Mesothelial cell of epicardium (in vitro differentiated cells): ENCODE measurements around the gene PAWR. TPM values are rescaled to one million over a fixed set of nuclear protein-coding genes. Genes with fewer than 3 reads are reported as not detected.
"Not testable (repeated sequence)": the region's sequence is repeated elsewhere in the genome, so short reads cannot be mapped to it uniquely, and the experiment has no call there.

Experiments used
- DNase-seq, 2 experiments: peaks; one replicate each; pipeline ENCODE4 v3.0.0; 2021; ENCODE audit warnings: low spot score in 2 of 2; ENCODE audit not compliant: unreplicated experiment in 2 of 2
- H3K27ac Mint-ChIP-seq: 2 replicates; pipeline ENCODE4 v1.8.0; 2021; ENCODE audit warnings: mixed read lengths
- H3K27me3 Mint-ChIP-seq: 2 replicates; pipeline ENCODE4 v1.8.0; 2021; ENCODE audit warnings: low read depth, mixed read lengths
- H3K36me3 Mint-ChIP-seq: 2 replicates; pipeline ENCODE4 v1.8.0; 2021; ENCODE audit warnings: mixed read lengths
- H3K4me1 Mint-ChIP-seq: 2 replicates; pipeline ENCODE4 v1.8.0; 2021; ENCODE audit warnings: mixed read lengths
- H3K4me3 Mint-ChIP-seq: 2 replicates; pipeline ENCODE4 v1.8.0; 2021; ENCODE audit warnings: mild to moderate bottlenecking, moderate library complexity, mixed read lengths
- H3K9me3 Mint-ChIP-seq: 2 replicates; pipeline ENCODE4 v1.8.0; 2021; ENCODE audit warnings: mixed read lengths
- CTCF ChIP-seq: fragments of 200-600 bp; sonication (generic); IDR thresholded peaks from one replicate; pipeline ENCODE4 v1.5.0; 2021; ENCODE audit warnings: antibody characterized with exemption; ENCODE audit not compliant: unreplicated experiment
- total RNA-seq: library from RNA; stranded (reverse); gene quantifications from 3 replicates; pipeline ENCODE4 v1.2.1, GENCODE V29; 2021

Gene PAWR
- total RNA-seq, 1 donor from 2014 or later = 205 TPM

- TF ChIP-seq CTCF = no peak
- DNase-seq = no peak
- peaks cover 55% of the 10 kb centered on the region for H3K4me1 Mint-ChIP-seq
- peaks cover 13% of the 10 kb centered on the region for H3K9me3 Mint-ChIP-seq
- H3K27me3 Mint-ChIP-seq = no peaks in the 10 kb centered on the region
- H3K4me3 Mint-ChIP-seq = no peak overlapping the region
- H3K36me3 Mint-ChIP-seq = peaks cover 18% of the 10 kb centered on the region
- H3K27ac Mint-ChIP-seq = no peak overlapping the region
These were observed 33.6 kb downstream of the PAWR start for GRCh38 chr12:79657136-79657535.

- H3K9me3 Mint-ChIP-seq = peaks cover 13% of the 10 kb centered on the region
- H3K36me3 Mint-ChIP-seq = peaks cover 18% of the 10 kb centered on the region
- peak overlapping the region; percentile 50 for H3K27ac Mint-ChIP-seq
- TF ChIP-seq CTCF = no peak
- no peak for DNase-seq
- H3K27me3 Mint-ChIP-seq = no peaks in the 10 kb centered on the region
- peaks cover 47% of the 10 kb centered on the region for H3K4me1 Mint-ChIP-seq
- no peak overlapping the region for H3K4me3 Mint-ChIP-seq
These were observed 35.7 kb downstream of the PAWR start for GRCh38 chr12:79655036-79655435.

GRCh38 chr12:79652521-79652920 lies 38.2 kb downstream of the PAWR start:
- H3K27ac Mint-ChIP-seq = peak overlapping the region; percentile 58
- H3K4me1 Mint-ChIP-seq = peaks cover 34% of the 10 kb centered on the region
- H3K4me3 Mint-ChIP-seq = no peak overlapping the region
- H3K27me3 Mint-ChIP-seq = no peaks in the 10 kb centered on the region
- peaks cover 13% of the 10 kb centered on the region for H3K9me3 Mint-ChIP-seq
- no peak for TF ChIP-seq CTCF
- H3K36me3 Mint-ChIP-seq = peaks cover 26% of the 10 kb centered on the region
- DNase-seq = no peak

GRCh38 chr12:79650440-79650839 lies 40.3 kb downstream of the PAWR start:
- H3K27ac Mint-ChIP-seq = no peak overlapping the region
- no peak for TF ChIP-seq CTCF
- H3K36me3 Mint-ChIP-seq = peaks cover 12% of the 10 kb centered on the region
- H3K4me1 Mint-ChIP-seq = peaks cover 34% of the 10 kb centered on the region
- H3K9me3 Mint-ChIP-seq = peaks cover 3% of the 10 kb centered on the region
- no peak for DNase-seq
- no peaks in the 10 kb centered on the region for H3K27me3 Mint-ChIP-seq
- H3K4me3 Mint-ChIP-seq = no peak overlapping the region

- Mint-ChIP-seq H3K4me3 (no peak overlapping the region), H3K27ac (no peak overlapping the region)
These were observed 41.9 kb downstream of the PAWR start for GRCh38 chr12:79648881-79649280.

GRCh38 chr12:79646843-79647242 lies 43.9 kb downstream of the PAWR start:
- DNase-seq, H3K4me3 Mint-ChIP-seq, H3K27me3 Mint-ChIP-seq, H3K9me3 Mint-ChIP-seq, H3K27ac Mint-ChIP-seq: not testable (repeated sequence)
- Mint-ChIP-seq H3K36me3 (peaks cover 11% of the 10 kb centered on the region), H3K4me1 (peaks cover 27% of the 10 kb centered on the region)

More at GRCh38 chr12:79648881-79649280, 41.9 kb downstream of the PAWR start:
- Mint-ChIP-seq H3K9me3 (peaks cover 3% of the 10 kb centered on the region), H3K4me1 (peaks cover 33% of the 10 kb centered on the region), H3K36me3 (peaks cover 11% of the 10 kb centered on the region), H3K27me3 (no peaks in the 10 kb centered on the region)
- TF ChIP-seq CTCF = no peak
- no peak for DNase-seq
